ENCODE measurements around the gene PRKCA. TPM values are rescaled to one million over a fixed set of nuclear protein-coding genes. Genes with fewer than 3 reads are reported as not detected.

Gene PRKCA
- polyA plus RNA-seq, 2 of the 4 experiments (the other 2 are of a cell fraction) = 28.8 to 65.0 TPM

GRCh38 chr17:66494023-66494803 is 191.8 kb downstream of the PRKCA start (continued):
- TF ChIP-seq PHF8 (IDR thresholded peaks at IDR 0.05; ENCODE audit: borderline replicate concordance, low read depth) (no peak), ELK1 (IDR thresholded peaks at IDR 0.05; ENCODE audit: low read depth, low read length) (no peak)

GRCh38 chr17:66495035-66495434 is 192.6 kb downstream of the PRKCA start:
- peaks cover 43% of the 10 kb centered on the region for H3K4me1 ChIP-seq
- CTCF ChIA-PET = interaction anchor here (0.7 to 1.1 kb wide), 5 partner anchors 12 to 241 kb away, joined by 3 to 4 read pairs (median 3); no protein-coding TSS in a partner anchor
- no peak overlapping the region for H3K4me2 ChIP-seq
- H3K4me3 ChIP-seq = no peak overlapping the region
- H3K27ac ChIP-seq = peak overlapping the region; percentile 68 to 82; a peak in 4 of 6 replicates
- DNase-seq (ENCODE audit: low read depth in 1 of 2, low spot score in 1 of 2) (no peak), FAIRE-seq (no peak), ATAC-seq (no peak)
- no peaks in the 10 kb centered on the region for H3K9me3 ChIP-seq
- POLR2A ChIA-PET = interaction anchor here (0.7 to 1.0 kb wide), 2 partner anchors 14 to 175 kb away, joined by 4 read pairs; no protein-coding TSS in a partner anchor
- 95% methylated on average over 2 of the region's 2 CpGs for WGBS (ENCODE audit: missing lambda C conversion rate)
- TF ChIP-seq KDM5A (IDR thresholded peaks at IDR 0.05) (no peak), HOXB13 (CRISPR knock-in tag; IDR thresholded peaks at IDR 0.05; ENCODE audit: low read depth) (no peak), ZFP36 (IDR thresholded peaks at IDR 0.05; ENCODE audit: borderline replicate concordance, partially characterized antibody) (no peak), MAFK (IDR thresholded peaks at IDR 0.05; ENCODE audit: partially characterized antibody) (peak; percentile 64), NR3C1 (IDR thresholded peaks at IDR 0.05) (no peak)

- TF ChIP-seq NPAS2 (CRISPR knock-in tag; IDR thresholded peaks at IDR 0.05; ENCODE audit: borderline replicate concordance) = no peak
- TF ChIP-seq SMC3 (IDR thresholded peaks at IDR 0.05) = no peak
- no peak for TF ChIP-seq CTCF (IDR thresholded peaks at IDR 0.05)
- no peak for TF ChIP-seq HMGXB4 (CRISPR knock-in tag; IDR thresholded peaks at IDR 0.05; ENCODE audit: borderline replicate concordance)
- TF ChIP-seq JUNB (IDR thresholded peaks at IDR 0.05) = no peak
- no peak for TF ChIP-seq HOXB13 (CRISPR knock-in tag; IDR thresholded peaks at IDR 0.05; ENCODE audit: low read depth)
- no peak for TF ChIP-seq MYC (IDR thresholded peaks at IDR 0.05; ENCODE audit: borderline replicate concordance, low read length)
- TF ChIP-seq CBX2 (IDR thresholded peaks at IDR 0.05; ENCODE audit: borderline replicate concordance, low read depth) = no peak
- TF ChIP-seq PHF8 (IDR thresholded peaks at IDR 0.05; ENCODE audit: borderline replicate concordance, low read depth) = no peak
- TF ChIP-seq ZSCAN20 (CRISPR knock-in tag; IDR thresholded peaks at IDR 0.05) = no peak
- TF ChIP-seq KDM1A (IDR thresholded peaks at IDR 0.05; ENCODE audit: low read depth) = no peak
- TF ChIP-seq BHLHE40 (IDR thresholded peaks at IDR 0.05; ENCODE audit: low read depth, low read length) = no peak
- WGBS (ENCODE audit: missing lambda C conversion rate) = 97% methylated on average over 5 of the region's 5 CpGs
- H3K4me1 ChIP-seq = peaks cover 39% of the 10 kb centered on the region
- no peaks in the 10 kb centered on the region for H3K9me3 ChIP-seq
- CTCF ChIA-PET = interaction anchor here (0.8 to 2.0 kb wide), 5 partner anchors 11 to 296 kb away, joined by 3 to 8 read pairs (median 3); no protein-coding TSS in a partner anchor
- no peak overlapping the region for H3K4me2 ChIP-seq
- H3K27ac ChIP-seq = no peak overlapping the region
- DNase-seq (ENCODE audit: low read depth in 1 of 2, low spot score in 1 of 2) = no peak
- no peak for ATAC-seq
- POLR2A ChIA-PET = no interaction called here
- H3K4me3 ChIP-seq = no peak overlapping the region
- no peak for FAIRE-seq
Observed at GRCh38 chr17:66496306-66496705, 193.9 kb downstream of the PRKCA start.
